Measurements from ENCODE around the gene PLXNA4.

GRCh38 chr7:132458729-132459128 lies 117.5 kb downstream of the PLXNA4 start:
- TF ChIP-seq CTCF (conservative IDR thresholded peaks at IDR 0.05) (no peak), EZH2 (IDR thresholded peaks at IDR 0.05; ENCODE audit: low read depth) (no peak)

Data from PC-9 (cell line).